ENCODE data around the gene GDI1. TPM values are rescaled to one million over a fixed set of nuclear protein-coding genes. Genes with fewer than 3 reads are reported as not detected.

GDI1 gene
- polyA plus RNA-seq, 1 donor (not counting 4 experiments of a cell fraction or from before 2014, with no cell fraction given), result 61.8 TPM

- no peak for FAIRE-seq
- dilution Hi-C loops (cut with MboI; ENCODE audit: extremely low pct_ligation_motif_present, low sequenced_read_pairs), result no loop called here
- Histone ChIP-seq H3K4me3 (ENCODE audit: control insufficient read depth in 2 of 3, extremely low read depth in 1 of 3, insufficient read depth in 2 of 3, low read depth in 1 of 3, low read length in 3 of 3) (peak overlapping the region; percentile 47 to 58 (median 55)), H3K27me3 (ENCODE audit: control insufficient read depth, extremely low read depth, insufficient read depth, low read length) (no peaks in the 10 kb centered on the region), H2AFZ (ENCODE audit: control insufficient read depth, low read length) (no peak overlapping the region), H4K20me1 (ENCODE audit: control insufficient read depth, extremely low read depth, insufficient read depth, low read length) (no peaks in the 10 kb centered on the region), H3K36me3 (ENCODE audit: control insufficient read depth in 2 of 2, extremely low read depth in 1 of 2, insufficient read depth in 2 of 2, low read length in 2 of 2) (peaks cover 5 to 8% of the 10 kb centered on the region in 2 experiments), H3K27ac (ENCODE audit: control insufficient read depth, insufficient read depth, low read length) (no peak overlapping the region), H3K9me1 (ENCODE audit: control insufficient read depth, extremely low read depth, insufficient read depth, low read length) (no peaks in the 10 kb centered on the region), H3K9me3 (ENCODE audit: control insufficient read depth, low read depth, low read length) (no peaks in the 10 kb centered on the region), H3K9ac (ENCODE audit: control insufficient read depth, extremely low read depth, insufficient read depth, low read length) (peak overlapping the region; percentile 60), H3K4me1 (ENCODE audit: control insufficient read depth, extremely low read depth, insufficient read depth, low read length) (peaks cover 13% of the 10 kb centered on the region), H3K79me2 (ENCODE audit: control insufficient read depth, insufficient read depth, low read length) (peaks cover 11% of the 10 kb centered on the region), H3K4me2 (ENCODE audit: control insufficient read depth, extremely low read depth, insufficient read depth, low read depth, low read length) (peak overlapping the region; percentile 70)
- TF ChIP-seq EZH2 (IDR thresholded peaks at IDR 0.05; ENCODE audit: low read length), result no peak
- TF ChIP-seq, protein P1, sequence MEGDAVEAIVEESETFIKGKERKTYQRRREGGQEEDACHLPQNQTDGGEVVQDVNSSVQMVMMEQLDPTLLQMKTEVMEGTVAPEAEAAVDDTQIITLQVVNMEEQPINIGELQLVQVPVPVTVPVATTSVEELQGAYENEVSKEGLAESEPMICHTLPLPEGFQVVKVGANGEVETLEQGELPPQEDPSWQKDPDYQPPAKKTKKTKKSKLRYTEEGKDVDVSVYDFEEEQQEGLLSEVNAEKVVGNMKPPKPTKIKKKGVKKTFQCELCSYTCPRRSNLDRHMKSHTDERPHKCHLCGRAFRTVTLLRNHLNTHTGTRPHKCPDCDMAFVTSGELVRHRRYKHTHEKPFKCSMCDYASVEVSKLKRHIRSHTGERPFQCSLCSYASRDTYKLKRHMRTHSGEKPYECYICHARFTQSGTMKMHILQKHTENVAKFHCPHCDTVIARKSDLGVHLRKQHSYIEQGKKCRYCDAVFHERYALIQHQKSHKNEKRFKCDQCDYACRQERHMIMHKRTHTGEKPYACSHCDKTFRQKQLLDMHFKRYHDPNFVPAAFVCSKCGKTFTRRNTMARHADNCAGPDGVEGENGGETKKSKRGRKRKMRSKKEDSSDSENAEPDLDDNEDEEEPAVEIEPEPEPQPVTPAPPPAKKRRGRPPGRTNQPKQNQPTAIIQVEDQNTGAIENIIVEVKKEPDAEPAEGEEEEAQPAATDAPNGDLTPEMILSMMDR (optimal IDR thresholded peaks at IDR 0.05 in 1 of 3, IDR thresholded peaks at IDR 0.05 in 1 of 3, conservative IDR thresholded peaks at IDR 0.05 in 1 of 3; ENCODE audit: extremely low read depth in 1 of 3, insufficient read depth in 2 of 3, low read length in 3 of 3), result no peak
- no peak for DNase-seq (ENCODE audit: low read depth, low spot score)
Observed at GRCh38 chrX:154485150-154486051, 48.4 kb downstream of the GDI1 start.

- FAIRE-seq (no peak), DNase-seq (ENCODE audit: low read depth, low spot score) (no peak)
- dilution Hi-C loops (cut with MboI; ENCODE audit: extremely low pct_ligation_motif_present, low sequenced_read_pairs), result no loop called here
Observed at GRCh38 chrX:154486052-154486395, 49.1 kb downstream of the GDI1 start.

More at GRCh38 chrX:154486052-154486395, 49.1 kb downstream of the GDI1 start:
- Histone ChIP-seq H3K9me1 (ENCODE audit: control insufficient read depth, extremely low read depth, insufficient read depth, low read length) (no peaks in the 10 kb centered on the region), H3K9ac (ENCODE audit: control insufficient read depth, extremely low read depth, insufficient read depth, low read length) (peak overlapping the region; percentile 60), H3K4me1 (ENCODE audit: control insufficient read depth, extremely low read depth, insufficient read depth, low read length) (peaks cover 13% of the 10 kb centered on the region), H3K4me3 (ENCODE audit: control insufficient read depth in 2 of 3, extremely low read depth in 1 of 3, insufficient read depth in 2 of 3, low read depth in 1 of 3, low read length in 3 of 3) (peak overlapping the region; percentile 47 to 58 (median 55)), H3K27ac (ENCODE audit: control insufficient read depth, insufficient read depth, low read length) (no peak overlapping the region), H3K36me3 (ENCODE audit: control insufficient read depth in 2 of 2, extremely low read depth in 1 of 2, insufficient read depth in 2 of 2, low read length in 2 of 2) (peaks cover 5 to 8% of the 10 kb centered on the region in 2 experiments), H2AFZ (ENCODE audit: control insufficient read depth, low read length) (no peak overlapping the region), H3K27me3 (ENCODE audit: control insufficient read depth, extremely low read depth, insufficient read depth, low read length) (no peaks in the 10 kb centered on the region), H3K9me3 (ENCODE audit: control insufficient read depth, low read depth, low read length) (no peaks in the 10 kb centered on the region), H3K4me2 (ENCODE audit: control insufficient read depth, extremely low read depth, insufficient read depth, low read depth, low read length) (peak overlapping the region; percentile 70), H3K79me2 (ENCODE audit: control insufficient read depth, insufficient read depth, low read length) (peaks cover 11% of the 10 kb centered on the region), H4K20me1 (ENCODE audit: control insufficient read depth, extremely low read depth, insufficient read depth, low read length) (no peaks in the 10 kb centered on the region)
- TF ChIP-seq, protein P1 (optimal IDR thresholded peaks at IDR 0.05 in 1 of 3, IDR thresholded peaks at IDR 0.05 in 1 of 3, conservative IDR thresholded peaks at IDR 0.05 in 1 of 3; ENCODE audit: extremely low read depth in 1 of 3, insufficient read depth in 2 of 3, low read length in 3 of 3), result no peak
- TF ChIP-seq EZH2 (IDR thresholded peaks at IDR 0.05; ENCODE audit: low read length), result no peak
